GM12874 (cell line): ENCODE results near the gene TM9SF2.

ENCODE experiments used
- TF ChIP-seq, protein P1 (sequence below): IDR thresholded peaks from 2 replicates; pipeline ENCODE4 v1.5.1; 2011; ENCODE audit warnings: low read depth, mild to moderate bottlenecking, control low read depth, low read length, moderate library complexity; ENCODE audit not compliant: insufficient read depth

Gene TM9SF2

DNA sequence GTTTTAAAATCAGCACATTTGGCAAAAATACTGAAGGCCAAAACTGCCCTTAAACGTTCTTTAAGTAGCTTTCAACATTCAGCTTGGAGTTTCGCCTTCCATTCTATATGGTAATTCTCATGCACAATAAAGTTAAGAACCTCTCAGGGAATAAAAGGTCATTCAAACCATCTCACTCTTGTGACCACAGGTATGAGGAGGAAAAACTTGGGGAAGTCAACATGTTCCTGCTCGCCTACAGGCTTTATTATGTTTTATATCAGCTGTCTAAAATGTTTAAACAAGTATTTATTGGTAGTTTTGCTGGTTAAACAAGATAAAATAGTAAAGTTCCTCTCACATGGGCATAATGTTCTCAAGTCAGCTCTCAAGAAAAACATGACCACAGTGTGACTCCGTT lies 19.9 kb upstream of the TM9SF2 start:
- TF ChIP-seq, protein P1, sequence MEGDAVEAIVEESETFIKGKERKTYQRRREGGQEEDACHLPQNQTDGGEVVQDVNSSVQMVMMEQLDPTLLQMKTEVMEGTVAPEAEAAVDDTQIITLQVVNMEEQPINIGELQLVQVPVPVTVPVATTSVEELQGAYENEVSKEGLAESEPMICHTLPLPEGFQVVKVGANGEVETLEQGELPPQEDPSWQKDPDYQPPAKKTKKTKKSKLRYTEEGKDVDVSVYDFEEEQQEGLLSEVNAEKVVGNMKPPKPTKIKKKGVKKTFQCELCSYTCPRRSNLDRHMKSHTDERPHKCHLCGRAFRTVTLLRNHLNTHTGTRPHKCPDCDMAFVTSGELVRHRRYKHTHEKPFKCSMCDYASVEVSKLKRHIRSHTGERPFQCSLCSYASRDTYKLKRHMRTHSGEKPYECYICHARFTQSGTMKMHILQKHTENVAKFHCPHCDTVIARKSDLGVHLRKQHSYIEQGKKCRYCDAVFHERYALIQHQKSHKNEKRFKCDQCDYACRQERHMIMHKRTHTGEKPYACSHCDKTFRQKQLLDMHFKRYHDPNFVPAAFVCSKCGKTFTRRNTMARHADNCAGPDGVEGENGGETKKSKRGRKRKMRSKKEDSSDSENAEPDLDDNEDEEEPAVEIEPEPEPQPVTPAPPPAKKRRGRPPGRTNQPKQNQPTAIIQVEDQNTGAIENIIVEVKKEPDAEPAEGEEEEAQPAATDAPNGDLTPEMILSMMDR = no peak

- TF ChIP-seq, protein P1 = no peak
These were observed 16.8 kb upstream of the TM9SF2 start for GRCh38 chr13:99484473-99484872.

DNA sequence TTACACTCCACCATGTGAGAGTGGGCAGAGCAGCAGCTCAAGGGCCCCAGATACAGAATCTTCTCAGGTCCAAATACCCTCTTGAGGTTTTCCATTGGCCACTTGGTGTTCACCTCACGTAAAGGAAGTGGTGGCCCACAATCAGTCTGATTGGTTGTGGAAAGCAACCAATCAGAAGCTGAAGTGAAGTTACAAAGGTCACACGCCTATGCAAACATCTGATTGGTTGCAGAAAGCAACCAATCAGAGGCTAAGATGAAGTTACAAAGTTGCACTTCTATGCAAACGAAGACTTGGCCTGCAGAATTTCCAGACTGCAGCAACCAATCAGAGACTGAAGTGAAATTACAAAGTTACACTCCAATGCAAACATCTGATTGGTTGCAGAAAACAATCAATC lies 14.3 kb upstream of the TM9SF2 start:
- TF ChIP-seq, protein P1 = no peak

DNA sequence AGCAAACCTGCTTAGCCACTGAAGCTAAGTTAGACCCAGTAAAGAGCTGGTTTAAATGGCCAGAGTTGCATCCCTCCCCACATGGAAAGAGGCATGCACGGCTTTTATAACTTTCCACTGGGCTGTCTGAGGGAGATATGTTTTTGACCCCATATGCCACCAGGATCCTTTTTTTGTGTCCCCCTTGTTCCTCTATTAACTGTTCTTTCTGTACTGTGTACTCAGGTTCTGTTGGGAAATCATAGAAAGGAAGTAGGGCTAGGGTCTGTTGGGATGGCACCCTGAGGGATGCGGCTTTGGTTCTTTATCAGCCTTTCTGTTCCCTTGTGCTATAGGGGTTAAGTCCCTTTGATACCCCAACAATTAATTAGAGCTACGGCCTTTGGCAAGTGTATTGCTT lies 12.2 kb upstream of the TM9SF2 start:
- TF ChIP-seq, protein P1 = no peak

DNA sequence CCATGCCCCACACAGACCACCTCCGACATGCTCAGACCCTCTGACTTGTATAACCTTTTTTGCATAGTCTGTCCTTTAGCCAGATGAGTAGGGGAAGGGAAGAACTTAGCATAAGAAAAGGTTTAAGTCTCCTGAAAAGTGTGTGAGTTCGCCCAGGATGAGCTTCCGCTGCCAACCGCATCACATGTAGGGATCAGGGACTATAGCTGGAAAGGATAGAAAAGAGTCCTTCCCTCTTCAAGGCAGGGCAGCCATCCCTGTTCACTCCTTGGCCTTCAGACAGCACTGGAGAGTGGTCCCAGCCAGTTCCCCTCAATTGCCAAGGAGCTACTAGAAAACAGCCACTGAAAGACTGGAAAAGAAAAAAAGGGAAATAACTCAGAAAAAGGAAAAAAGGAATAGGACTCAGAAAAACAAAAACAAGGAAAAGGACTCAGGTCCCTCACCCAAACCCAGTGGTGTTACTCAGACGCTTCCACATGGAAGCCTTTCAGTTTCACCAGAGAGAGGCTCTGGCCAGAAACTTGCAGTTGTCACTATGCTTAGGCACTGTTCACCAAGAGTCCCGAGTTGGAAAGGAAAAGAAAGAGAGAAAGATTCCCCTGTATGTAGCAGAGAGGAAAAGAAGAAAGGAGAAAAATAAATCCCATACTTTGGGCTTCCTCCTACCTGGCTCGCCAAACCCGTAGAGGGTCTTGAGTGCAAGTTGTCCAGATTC lies 5.6 kb upstream of the TM9SF2 start:
- TF ChIP-seq, protein P1 = no peak

DNA sequence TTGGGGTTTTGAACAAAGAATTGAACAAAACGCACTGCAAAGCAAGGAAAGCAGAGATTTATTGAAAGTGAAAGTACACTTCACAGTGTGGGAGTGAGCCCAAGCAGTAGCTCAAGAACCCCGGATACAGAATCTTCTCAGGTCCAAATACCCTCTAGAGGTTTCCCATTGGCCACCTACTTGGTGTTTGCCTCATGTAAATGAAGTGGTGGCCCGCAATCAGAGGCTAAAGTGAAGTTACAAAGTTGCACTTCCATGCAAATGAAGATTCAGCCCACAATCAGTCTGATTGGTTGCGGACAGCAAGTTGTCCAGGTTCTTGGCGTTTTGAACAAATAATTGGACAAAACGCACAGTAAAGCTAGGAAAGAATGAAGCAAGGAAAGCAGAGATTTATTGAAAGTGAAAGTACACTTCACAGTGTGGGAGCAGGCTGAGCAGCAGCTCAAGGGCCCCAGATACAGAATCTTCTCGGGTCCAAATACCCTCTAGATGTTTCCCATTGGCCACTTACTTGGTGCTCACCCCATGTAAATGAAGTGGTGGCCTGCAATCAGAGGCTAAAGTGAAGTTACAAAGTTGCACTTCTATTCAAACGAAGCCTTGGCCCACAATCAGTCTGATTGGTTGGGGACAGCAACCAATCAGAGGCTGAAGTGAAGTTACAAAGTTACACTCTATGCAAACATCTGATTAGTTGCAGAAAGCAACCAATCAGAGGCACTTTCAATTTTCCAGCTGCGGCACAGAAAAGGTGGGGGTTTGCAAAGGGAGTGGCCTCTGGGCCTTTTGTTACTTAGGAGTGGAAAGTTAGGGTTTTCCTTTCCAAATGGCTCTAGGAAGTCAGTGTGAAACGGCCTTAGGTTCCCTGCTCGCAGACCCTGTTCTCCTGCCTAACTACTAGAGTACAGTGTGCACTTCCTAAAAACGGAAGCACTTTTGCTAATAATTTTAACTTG lies 4.8 kb upstream of the TM9SF2 start:
- TF ChIP-seq, protein P1 = no peak

- TF ChIP-seq, protein P1 = no peak
These were observed 2.8 kb upstream of the TM9SF2 start for GRCh38 chr13:99498171-99499161.
